Measurements from ENCODE around the gene TMEM201. TPM values are rescaled to one million over a fixed set of nuclear protein-coding genes. Genes with fewer than 3 reads are reported as not detected.
"Not testable (repeated sequence)": the region's sequence is repeated elsewhere in the genome, so short reads cannot be mapped to it uniquely, and the experiment has no call there.

TMEM201 gene
- polyA plus RNA-seq, 1 experiment: 1.6 TPM

DNA sequence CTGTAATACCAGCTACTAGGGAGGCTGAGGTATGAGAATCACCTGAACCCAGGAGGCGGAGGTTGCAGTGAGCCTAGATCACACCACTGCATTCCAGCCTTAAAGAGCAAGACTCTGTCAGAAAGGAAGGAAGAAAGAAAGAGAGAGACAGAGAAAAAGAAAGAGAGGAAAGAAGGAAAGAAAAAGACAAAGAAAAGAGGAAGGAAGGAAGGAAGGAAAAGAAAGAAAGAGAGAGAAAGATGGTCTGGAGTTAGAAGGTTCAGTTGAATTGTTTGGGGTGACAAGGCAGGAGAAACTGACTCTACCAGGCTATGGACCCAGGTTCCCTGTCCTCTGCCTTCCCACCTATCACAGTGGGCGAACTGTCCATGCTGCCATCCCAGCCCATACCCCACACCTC is 35.4 kb downstream of the TMEM201 start:
- Histone ChIP-seq H3K9me3 (ENCODE audit: control insufficient read depth, insufficient read depth, low read length) (no peaks in the 10 kb centered on the region; the same call in 1 of the 2 replicates), H3K4me3 (ENCODE audit: low read depth, low read length) (no peak overlapping the region), H3K27me3 (ENCODE audit: control insufficient read depth, insufficient read depth, low read length) (no peaks in the 10 kb centered on the region), H3K27ac (ENCODE audit: low read depth, low read length) (no peak overlapping the region)
- no peak for DNase-seq (ENCODE audit: low read depth, low spot score)
- CTCF ChIA-PET: no interaction called here
- TF ChIP-seq, protein P1, sequence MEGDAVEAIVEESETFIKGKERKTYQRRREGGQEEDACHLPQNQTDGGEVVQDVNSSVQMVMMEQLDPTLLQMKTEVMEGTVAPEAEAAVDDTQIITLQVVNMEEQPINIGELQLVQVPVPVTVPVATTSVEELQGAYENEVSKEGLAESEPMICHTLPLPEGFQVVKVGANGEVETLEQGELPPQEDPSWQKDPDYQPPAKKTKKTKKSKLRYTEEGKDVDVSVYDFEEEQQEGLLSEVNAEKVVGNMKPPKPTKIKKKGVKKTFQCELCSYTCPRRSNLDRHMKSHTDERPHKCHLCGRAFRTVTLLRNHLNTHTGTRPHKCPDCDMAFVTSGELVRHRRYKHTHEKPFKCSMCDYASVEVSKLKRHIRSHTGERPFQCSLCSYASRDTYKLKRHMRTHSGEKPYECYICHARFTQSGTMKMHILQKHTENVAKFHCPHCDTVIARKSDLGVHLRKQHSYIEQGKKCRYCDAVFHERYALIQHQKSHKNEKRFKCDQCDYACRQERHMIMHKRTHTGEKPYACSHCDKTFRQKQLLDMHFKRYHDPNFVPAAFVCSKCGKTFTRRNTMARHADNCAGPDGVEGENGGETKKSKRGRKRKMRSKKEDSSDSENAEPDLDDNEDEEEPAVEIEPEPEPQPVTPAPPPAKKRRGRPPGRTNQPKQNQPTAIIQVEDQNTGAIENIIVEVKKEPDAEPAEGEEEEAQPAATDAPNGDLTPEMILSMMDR (IDR thresholded peaks at IDR 0.05; ENCODE audit: low read depth, low read length): no peak
- POLR2A ChIA-PET: no interaction called here

DNA sequence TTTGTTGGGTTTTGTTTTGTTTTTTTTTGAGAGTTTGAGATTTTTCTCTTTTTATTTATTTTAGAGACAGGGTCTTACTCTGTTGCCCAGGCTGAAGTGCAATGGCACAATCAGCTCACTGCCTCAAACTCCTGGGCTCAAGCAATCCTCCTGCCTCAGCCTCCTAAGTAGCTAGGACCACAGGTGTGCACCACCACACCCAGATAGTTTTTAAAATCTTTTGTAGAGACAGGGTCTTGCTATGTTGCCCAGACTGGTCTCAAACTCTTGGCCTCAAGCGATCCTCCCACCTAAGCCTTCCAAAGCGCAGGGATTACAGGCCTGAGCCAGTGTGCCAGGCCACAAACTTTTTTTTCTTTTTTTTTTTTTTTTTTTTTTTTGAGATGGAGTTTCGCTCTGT is 36.3 kb downstream of the TMEM201 start:
- H3K27me3 ChIP-seq (ENCODE audit: control insufficient read depth, insufficient read depth, low read length); H3K9me3 ChIP-seq (ENCODE audit: control insufficient read depth, insufficient read depth, low read length); H3K27ac ChIP-seq (ENCODE audit: low read depth, low read length); H3K4me3 ChIP-seq (ENCODE audit: low read depth, low read length); POLR2A ChIA-PET; DNase-seq (ENCODE audit: low read depth, low spot score): not testable (repeated sequence)
- CTCF ChIA-PET: interaction anchor here (0.6 to 2.8 kb wide), 3 partner anchors 10 to 301 kb away, joined by 4 to 24 read pairs (median 5); no protein-coding TSS in a partner anchor

DNA sequence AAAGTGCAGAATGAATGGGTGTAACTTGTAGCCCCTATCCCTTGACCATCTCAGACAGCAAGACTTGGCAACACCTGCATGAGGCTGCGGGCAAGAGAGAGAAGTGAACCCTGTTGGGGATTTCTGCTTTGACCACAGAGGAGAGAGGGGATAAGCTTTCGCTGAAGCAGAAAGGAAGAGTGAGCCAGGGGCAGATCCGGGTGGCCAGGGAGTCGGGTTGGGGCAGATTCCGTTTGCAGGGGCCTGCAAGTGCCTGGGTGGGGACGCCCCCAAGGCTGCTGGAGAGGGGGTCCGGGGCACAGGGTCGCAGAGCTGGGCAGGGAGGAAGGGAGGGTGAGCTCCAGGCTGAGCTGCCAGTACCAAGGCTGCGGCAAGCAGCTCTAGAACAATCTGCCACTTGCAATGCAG is 37.5 kb downstream of the TMEM201 start:
- ChIA-PET POLR2A (no interaction called here), CTCF (interaction anchor here (0.6 to 2.8 kb wide), 44 partner anchors 8 to 734 kb away, joined by 3 to 24 read pairs (median 4); partner anchors contain the start of gene PIK3CD)
- DNase-seq (ENCODE audit: low read depth, low spot score): no peak
- H3K27ac ChIP-seq (ENCODE audit: low read depth, low read length): no peak overlapping the region
- H3K4me3 ChIP-seq (ENCODE audit: low read depth, low read length): no peak overlapping the region
- TF ChIP-seq, protein P1 (IDR thresholded peaks at IDR 0.05; ENCODE audit: low read depth, low read length): no peak
- H3K27me3 ChIP-seq (ENCODE audit: control insufficient read depth, insufficient read depth, low read length): peaks cover 7% of the 10 kb centered on the region
- no peaks in the 10 kb centered on the region; the same call in 1 of the 2 replicates for H3K9me3 ChIP-seq (ENCODE audit: control insufficient read depth, insufficient read depth, low read length)

DNA sequence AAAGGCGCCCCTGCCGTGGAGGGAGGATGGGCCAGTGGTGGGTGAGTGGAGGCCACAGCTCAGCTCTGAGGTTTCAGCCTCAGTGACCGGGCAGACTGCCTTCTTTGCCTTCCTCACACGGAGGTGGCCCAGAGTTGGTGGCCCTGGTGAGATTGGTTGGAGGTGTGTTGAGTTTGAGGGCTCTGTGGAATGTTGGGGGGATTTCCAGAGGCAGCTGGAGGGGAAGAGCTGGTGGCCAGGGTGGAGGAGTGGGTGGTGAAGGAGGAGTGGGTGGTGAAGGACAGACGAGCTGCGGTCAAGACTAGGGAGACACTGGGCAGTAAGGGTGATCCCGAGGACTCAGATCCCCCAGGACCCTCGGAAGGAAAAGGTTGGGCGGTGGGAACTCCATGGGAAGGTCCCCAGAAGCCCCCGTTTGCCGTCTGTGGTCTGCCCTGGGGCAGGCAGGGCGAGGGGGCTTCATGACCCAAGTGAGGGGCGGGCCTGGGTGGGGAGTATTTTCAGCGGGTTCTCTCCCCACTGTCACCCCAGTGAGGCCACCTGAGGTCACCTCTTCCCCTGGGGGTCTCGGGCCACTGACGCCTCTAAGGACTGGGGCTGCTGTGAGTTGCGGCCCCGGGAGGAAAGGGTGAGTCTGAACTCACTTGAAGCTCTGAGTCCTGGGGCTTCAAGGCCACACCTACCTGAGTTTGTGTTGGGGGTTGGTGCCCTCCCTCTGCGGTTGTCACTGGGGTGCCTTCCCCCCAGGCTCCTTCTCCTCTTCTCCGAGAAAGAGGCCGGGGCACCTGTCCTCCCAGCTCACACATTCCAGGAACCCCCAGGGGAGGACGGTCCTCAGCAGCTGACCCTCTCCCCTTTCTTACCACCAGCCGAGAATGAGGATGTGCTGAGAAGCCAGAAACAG is 40.1 kb downstream of the TMEM201 start:
- TF ChIP-seq, protein P1 (IDR thresholded peaks at IDR 0.05; ENCODE audit: low read depth, low read length): no peak
- POLR2A ChIA-PET: interaction anchor here (0.6 kb wide), 1 partner anchor 14 kb away, joined by 7 read pairs; no protein-coding TSS in a partner anchor

DNA sequence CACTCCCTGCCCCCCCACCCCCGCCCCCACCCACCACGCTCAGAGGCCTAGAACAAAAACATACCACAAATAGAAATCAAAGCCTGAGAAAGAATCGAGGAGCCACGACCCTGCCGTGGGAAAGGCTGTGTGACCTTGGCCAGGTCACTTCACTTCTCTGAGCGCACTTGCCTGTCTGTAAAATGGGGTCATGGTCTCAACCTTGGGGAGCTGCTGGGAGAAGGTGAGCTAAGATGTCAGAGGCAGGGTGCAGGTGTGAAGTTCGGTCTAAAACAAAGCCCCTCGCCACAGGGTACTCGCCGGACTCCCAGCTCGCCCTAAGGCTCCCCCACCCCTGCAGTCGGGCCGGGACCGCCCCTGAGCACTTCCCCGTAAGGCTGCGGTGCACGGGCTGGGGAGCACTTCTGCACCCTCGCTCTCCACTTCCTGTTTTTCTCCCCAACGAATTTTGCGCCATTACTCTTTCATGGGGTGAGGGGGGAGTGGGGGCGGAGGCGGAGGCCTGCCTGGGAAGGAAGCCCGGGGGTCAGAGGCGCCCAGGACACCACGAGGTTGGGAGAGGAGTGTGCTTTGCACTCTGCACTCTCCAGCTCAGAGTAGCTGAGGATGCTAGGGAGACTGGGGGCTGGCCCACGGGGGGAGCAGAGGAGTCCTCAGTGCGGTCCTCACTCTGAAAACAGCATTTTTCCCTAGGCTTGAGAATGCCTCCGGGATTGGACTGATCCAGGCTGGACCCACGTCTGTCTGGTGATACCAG is 40.9 kb downstream of the TMEM201 start:
- Histone ChIP-seq H3K27me3 (ENCODE audit: control insufficient read depth, insufficient read depth, low read length) (peaks cover 7% of the 10 kb centered on the region), H3K9me3 (ENCODE audit: control insufficient read depth, insufficient read depth, low read length) (no peaks in the 10 kb centered on the region; the same call in 1 of the 2 replicates), H3K4me3 (ENCODE audit: low read depth, low read length) (no peak overlapping the region), H3K27ac (ENCODE audit: low read depth, low read length) (no peak overlapping the region)
- no peak for DNase-seq (ENCODE audit: low read depth, low spot score)
- TF ChIP-seq, protein P1 (IDR thresholded peaks at IDR 0.05; ENCODE audit: low read depth, low read length): no peak
- ChIA-PET POLR2A (interaction anchor here (0.6 kb wide), 1 partner anchor 13 kb away, joined by 7 read pairs; no protein-coding TSS in a partner anchor), CTCF (interaction anchor here (1.8 to 1.9 kb wide), 2 partner anchors 92 to 96 kb away, joined by 4 to 6 read pairs; no protein-coding TSS in a partner anchor)

More for the DNA sequence above, 40.1 kb downstream of the TMEM201 start:
- DNase-seq (ENCODE audit: low read depth, low spot score): no peak
- Histone ChIP-seq H3K27ac (ENCODE audit: low read depth, low read length) (no peak overlapping the region), H3K27me3 (ENCODE audit: control insufficient read depth, insufficient read depth, low read length) (peaks cover 7% of the 10 kb centered on the region), H3K9me3 (ENCODE audit: control insufficient read depth, insufficient read depth, low read length) (no peaks in the 10 kb centered on the region; the same call in 1 of the 2 replicates), H3K4me3 (ENCODE audit: low read depth, low read length) (no peak overlapping the region)
- CTCF ChIA-PET: interaction anchor here (0.8 to 1.9 kb wide), 6 partner anchors 59 to 313 kb away, joined by 3 to 6 read pairs (median 4); no protein-coding TSS in a partner anchor

All from AG04450 (cell line).